Caki2 (cell line): Measurements from ENCODE around the gene DAB2IP. TPM values are rescaled to one million over a fixed set of nuclear protein-coding genes. Genes with fewer than 3 reads are reported as not detected.

Experiments
- DNase-seq: peaks from one replicate; pipeline ENCODE4 v3.0.0-alpha.2; 2015; ENCODE audit warnings: low read depth
- in situ Hi-C: cut with HindIII; loops from 2 replicates; pipeline ENCODE4 v1.10.0; 2016; ENCODE audit warnings: low sequenced_read_pairs, low pct_unique_long_range_greater_than_20kb, mixed read lengths
- total RNA-seq: library from RNA; depleted of rRNA; stranded (reverse); fragments of >200 nt; shearing (Covaris generic); gene quantifications from 2 replicates; pipeline ENCODE4 v1.2.3, GENCODE V29; 2014; ENCODE audit warnings: low replicate concordance

Gene DAB2IP
- total RNA-seq, 1 experiment from 2014 or later: 0.84 TPM

GRCh38 chr9:121654499-121655140 lies 3.2 kb downstream of the DAB2IP start:
- no peak for DNase-seq

GRCh38 chr9:121655231-121655755 lies 3.9 kb downstream of the DAB2IP start:
- in situ Hi-C loops: no loop called here
- no peak for DNase-seq

More at GRCh38 chr9:121654499-121655140, 3.2 kb downstream of the DAB2IP start:
- in situ Hi-C loops: no loop called here

GRCh38 chr9:121656941-121657470 lies 5.6 kb downstream of the DAB2IP start:
- no peak for DNase-seq
- in situ Hi-C loops: no loop called here

- in situ Hi-C loops: no loop called here
- DNase-seq: no peak
Observed at GRCh38 chr9:121658166-121658565, 6.7 kb downstream of the DAB2IP start.

- no peak for DNase-seq
- in situ Hi-C loops: no loop called here
Observed at GRCh38 chr9:121658591-121658990, 7.2 kb downstream of the DAB2IP start.

GRCh38 chr9:121660367-121660766 lies 8.9 kb downstream of the DAB2IP start:
- in situ Hi-C loops: no loop called here
- no peak for DNase-seq

- no peak for DNase-seq
- in situ Hi-C loops: no loop called here
Observed at GRCh38 chr9:121660876-121661275, 9.4 kb downstream of the DAB2IP start.

- no peak for DNase-seq
- in situ Hi-C loops: no loop called here
Observed at GRCh38 chr9:121661328-121661727, 9.9 kb downstream of the DAB2IP start.

- DNase-seq: no peak
- in situ Hi-C loops: no loop called here
Observed at GRCh38 chr9:121662359-121662758, 10.9 kb downstream of the DAB2IP start.

GRCh38 chr9:121662891-121663580 lies 11.6 kb downstream of the DAB2IP start:
- in situ Hi-C loops: no loop called here
- DNase-seq: no peak

- in situ Hi-C loops: no loop called here
- no peak for DNase-seq
Observed at GRCh38 chr9:121663591-121663990, 12.2 kb downstream of the DAB2IP start.

- in situ Hi-C loops: no loop called here
- no peak for DNase-seq
Observed at GRCh38 chr9:121666294-121666693, 14.9 kb downstream of the DAB2IP start.

- DNase-seq: no peak
- in situ Hi-C loops: no loop called here
Observed at GRCh38 chr9:121667214-121667613, 15.8 kb downstream of the DAB2IP start.

- no peak for DNase-seq
- in situ Hi-C loops: no loop called here
Observed at GRCh38 chr9:121667890-121668289, 16.5 kb downstream of the DAB2IP start.

GRCh38 chr9:121670431-121670830 lies 19.0 kb downstream of the DAB2IP start:
- in situ Hi-C loops: no loop called here
- DNase-seq: no peak

- no peak for DNase-seq
- in situ Hi-C loops: no loop called here
Observed at GRCh38 chr9:121671612-121672155, 20.2 kb downstream of the DAB2IP start.

- no peak for DNase-seq
- in situ Hi-C loops: no loop called here
Observed at GRCh38 chr9:121672213-121672612, 20.8 kb downstream of the DAB2IP start.

GRCh38 chr9:121672986-121673385 lies 21.6 kb downstream of the DAB2IP start:
- in situ Hi-C loops: no loop called here
- no peak for DNase-seq

- in situ Hi-C loops: no loop called here
- DNase-seq: no peak
Observed at GRCh38 chr9:121673576-121673975, 22.1 kb downstream of the DAB2IP start.
